ENCODE results near the gene GPC6. TPM values are rescaled to one million over a fixed set of nuclear protein-coding genes. Genes with fewer than 3 reads are reported as not detected.

The GPC6 gene
- total and polyA plus RNA-seq, 2 experiments from 2014 or later: 26.0 to 92.8 TPM

DNA sequence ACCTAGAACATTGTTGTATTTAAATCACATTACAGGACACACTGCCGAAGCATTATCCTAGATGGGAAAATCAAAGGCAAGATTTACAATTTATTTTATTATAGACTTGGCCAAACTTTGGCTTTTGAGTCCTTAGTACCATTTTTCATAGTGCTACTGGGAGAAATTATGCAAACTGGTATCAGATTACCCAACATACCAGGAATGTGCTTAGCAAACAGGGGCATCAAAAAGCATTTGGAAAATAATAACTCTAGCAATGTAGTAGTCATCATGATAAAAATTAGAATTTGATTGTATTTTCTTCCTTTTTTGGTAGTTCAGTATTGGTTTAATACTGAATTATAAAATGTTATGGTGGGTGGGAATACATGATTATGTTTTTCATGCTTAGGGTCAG lies 34.0 kb downstream of the GPC6 start:
- TF ChIP-seq EZH2phosphoT487 (IDR thresholded peaks at IDR 0.05; ENCODE audit: low read depth, severe bottlenecking, unreplicated experiment) (no peak), EZH2 (IDR thresholded peaks at IDR 0.05; ENCODE audit: borderline replicate concordance) (no peak)
- TF ChIP-seq, protein P1, sequence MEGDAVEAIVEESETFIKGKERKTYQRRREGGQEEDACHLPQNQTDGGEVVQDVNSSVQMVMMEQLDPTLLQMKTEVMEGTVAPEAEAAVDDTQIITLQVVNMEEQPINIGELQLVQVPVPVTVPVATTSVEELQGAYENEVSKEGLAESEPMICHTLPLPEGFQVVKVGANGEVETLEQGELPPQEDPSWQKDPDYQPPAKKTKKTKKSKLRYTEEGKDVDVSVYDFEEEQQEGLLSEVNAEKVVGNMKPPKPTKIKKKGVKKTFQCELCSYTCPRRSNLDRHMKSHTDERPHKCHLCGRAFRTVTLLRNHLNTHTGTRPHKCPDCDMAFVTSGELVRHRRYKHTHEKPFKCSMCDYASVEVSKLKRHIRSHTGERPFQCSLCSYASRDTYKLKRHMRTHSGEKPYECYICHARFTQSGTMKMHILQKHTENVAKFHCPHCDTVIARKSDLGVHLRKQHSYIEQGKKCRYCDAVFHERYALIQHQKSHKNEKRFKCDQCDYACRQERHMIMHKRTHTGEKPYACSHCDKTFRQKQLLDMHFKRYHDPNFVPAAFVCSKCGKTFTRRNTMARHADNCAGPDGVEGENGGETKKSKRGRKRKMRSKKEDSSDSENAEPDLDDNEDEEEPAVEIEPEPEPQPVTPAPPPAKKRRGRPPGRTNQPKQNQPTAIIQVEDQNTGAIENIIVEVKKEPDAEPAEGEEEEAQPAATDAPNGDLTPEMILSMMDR (IDR thresholded peaks at IDR 0.05; ENCODE audit: poor library complexity): no peak
- Histone ChIP-seq H3K36me3 (replicated peaks; ENCODE audit: insufficient read depth, low read depth) (no peaks in the 10 kb centered on the region), H3K9me2 (replicated peaks; ENCODE audit: insufficient read depth) (no peaks in the 10 kb centered on the region), H3K4me2 (no peak overlapping the region), H3K4me1 (ENCODE audit: insufficient read depth) (no peaks in the 10 kb centered on the region), H3K27ac (no peak overlapping the region), H3K79me2 (peaks cover 94% of the 10 kb centered on the region), H3K27me3 (no peaks in the 10 kb centered on the region), H3K4me3 (no peak overlapping the region), H3K9me3 (ENCODE audit: low read depth) (no peaks in the 10 kb centered on the region), H2AFZ (no peak overlapping the region), H4K20me1 (ENCODE audit: insufficient read depth, poor library complexity, severe bottlenecking) (no peaks in the 10 kb centered on the region)
- 92% methylated on average over 1 of the region's 1 CpG for WGBS (ENCODE audit: low lambda C conversion rate, missing lambda C conversion rate)
- no peak for DNase-seq (ENCODE audit: low spot score)

DNA sequence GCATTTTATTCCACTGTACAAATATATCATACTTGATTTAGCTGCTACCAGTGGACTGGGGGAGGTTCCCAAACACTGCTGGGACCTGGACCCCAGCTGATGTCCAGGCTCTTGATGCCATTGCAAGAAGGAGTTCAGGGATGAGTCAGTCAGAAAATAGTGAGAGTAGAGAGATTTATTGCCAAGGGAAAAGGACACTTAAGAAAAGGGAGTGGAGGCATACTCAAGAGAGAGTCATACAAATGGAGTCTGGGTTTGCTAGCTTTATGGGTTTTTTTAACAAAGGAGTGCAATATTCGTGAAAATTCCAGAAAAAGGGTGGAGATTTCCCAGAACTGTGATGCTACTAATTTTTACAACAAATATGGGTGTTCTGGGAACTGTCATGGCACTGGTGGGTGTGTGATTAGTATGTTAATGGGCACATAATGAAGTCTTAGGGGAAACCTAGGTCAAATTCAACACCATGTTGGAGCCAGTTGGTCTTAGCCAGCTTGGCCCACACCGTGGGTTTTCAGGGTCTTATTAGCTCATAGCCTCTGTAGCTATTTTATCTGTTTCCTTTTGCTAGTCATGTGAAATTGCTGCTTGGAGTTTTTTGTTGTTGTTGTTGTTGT lies 36.2 kb downstream of the GPC6 start:
- Histone ChIP-seq H3K36me3 (replicated peaks; ENCODE audit: insufficient read depth, low read depth) (no peaks in the 10 kb centered on the region), H4K20me1 (ENCODE audit: insufficient read depth, poor library complexity, severe bottlenecking) (no peaks in the 10 kb centered on the region), H2AFZ (no peak overlapping the region), H3K79me2 (peaks cover 95% of the 10 kb centered on the region), H3K4me3 (no peak overlapping the region), H3K4me2 (no peak overlapping the region), H3K4me1 (ENCODE audit: insufficient read depth) (no peaks in the 10 kb centered on the region), H3K27ac (no peak overlapping the region), H3K9me3 (ENCODE audit: low read depth) (no peaks in the 10 kb centered on the region), H3K9me2 (replicated peaks; ENCODE audit: insufficient read depth) (no peaks in the 10 kb centered on the region), H3K27me3 (no peaks in the 10 kb centered on the region)
- TF ChIP-seq EZH2phosphoT487 (IDR thresholded peaks at IDR 0.05; ENCODE audit: low read depth, severe bottlenecking, unreplicated experiment): no peak
- TF ChIP-seq EZH2 (IDR thresholded peaks at IDR 0.05; ENCODE audit: borderline replicate concordance): no peak
- TF ChIP-seq, protein P1 (IDR thresholded peaks at IDR 0.05; ENCODE audit: poor library complexity): no peak
- DNase-seq (ENCODE audit: low spot score): no peak
- 89% methylated on average over 2 of the region's 2 CpGs for WGBS (ENCODE audit: low lambda C conversion rate, missing lambda C conversion rate)

- DNase-seq (ENCODE audit: low spot score): no peak
- Histone ChIP-seq H2AFZ (no peak overlapping the region), H3K9me2 (replicated peaks; ENCODE audit: insufficient read depth) (no peaks in the 10 kb centered on the region), H3K4me1 (ENCODE audit: insufficient read depth) (peaks cover under 1% of the 10 kb centered on the region), H3K27ac (no peak overlapping the region), H3K4me3 (no peak overlapping the region), H3K36me3 (replicated peaks; ENCODE audit: insufficient read depth, low read depth) (no peaks in the 10 kb centered on the region), H3K27me3 (no peaks in the 10 kb centered on the region), H3K4me2 (no peak overlapping the region), H4K20me1 (ENCODE audit: insufficient read depth, poor library complexity, severe bottlenecking) (no peaks in the 10 kb centered on the region), H3K9me3 (ENCODE audit: low read depth) (no peaks in the 10 kb centered on the region), H3K79me2 (peaks cover 93% of the 10 kb centered on the region)
- TF ChIP-seq, protein P1 (IDR thresholded peaks at IDR 0.05; ENCODE audit: poor library complexity): no peak
- TF ChIP-seq EZH2phosphoT487 (IDR thresholded peaks at IDR 0.05; ENCODE audit: low read depth, severe bottlenecking, unreplicated experiment): no peak
- no peak for TF ChIP-seq EZH2 (IDR thresholded peaks at IDR 0.05; ENCODE audit: borderline replicate concordance)
- WGBS (ENCODE audit: low lambda C conversion rate, missing lambda C conversion rate): 95% methylated on average over 2 of the region's 2 CpGs
Measured at GRCh38 chr13:93264876-93265275, 38.3 kb downstream of the GPC6 start.
